ENCODE results near the gene COL6A2. TPM values are rescaled to one million over a fixed set of nuclear protein-coding genes. Genes with fewer than 3 reads are reported as not detected.
A peak's percentile ranks its signal among the peaks of the same experiment; 100 is the strongest.

The COL6A2 gene
- total RNA-seq, 4 donors from 2014 or later = 88.9 to 150 (median 126) TPM

DNA sequence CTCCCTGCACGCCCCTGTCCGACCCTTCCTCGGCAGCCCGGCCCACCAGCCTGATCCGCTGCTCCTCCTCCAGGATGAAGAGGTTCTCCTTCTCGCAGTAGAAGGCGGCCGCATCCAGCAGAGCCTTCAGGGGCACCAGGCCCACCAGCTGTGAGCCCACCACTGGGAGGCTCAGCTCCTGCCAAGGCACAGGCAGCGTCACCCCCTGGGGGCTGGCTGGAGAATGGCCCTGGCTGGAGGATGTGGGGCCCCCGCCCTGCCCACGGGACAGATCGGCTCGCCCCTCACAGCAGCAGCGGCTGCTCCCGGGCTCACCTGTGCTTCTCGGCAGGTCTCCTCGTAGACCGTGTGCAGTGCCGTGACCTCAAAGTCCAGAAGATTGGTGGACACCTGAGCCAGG, 52.2 kb downstream of the COL6A2 start:
- Histone ChIP-seq H3K9me3 (no peaks in the 10 kb centered on the region), H3K36me3 (no peaks in the 10 kb centered on the region), H3K27me3 (no peaks in the 10 kb centered on the region), H3K27ac (no peak overlapping the region), H3K4me1 (peaks cover 7% of the 10 kb centered on the region), H3K4me3 (no peak overlapping the region)
- peak; percentile 50 to 77 for DNase-seq (ENCODE audit: low spot score in 2 of 2)
- TF ChIP-seq POLR2AphosphoS5 (IDR thresholded peaks at IDR 0.05) = no peak
- TF ChIP-seq, protein P1, sequence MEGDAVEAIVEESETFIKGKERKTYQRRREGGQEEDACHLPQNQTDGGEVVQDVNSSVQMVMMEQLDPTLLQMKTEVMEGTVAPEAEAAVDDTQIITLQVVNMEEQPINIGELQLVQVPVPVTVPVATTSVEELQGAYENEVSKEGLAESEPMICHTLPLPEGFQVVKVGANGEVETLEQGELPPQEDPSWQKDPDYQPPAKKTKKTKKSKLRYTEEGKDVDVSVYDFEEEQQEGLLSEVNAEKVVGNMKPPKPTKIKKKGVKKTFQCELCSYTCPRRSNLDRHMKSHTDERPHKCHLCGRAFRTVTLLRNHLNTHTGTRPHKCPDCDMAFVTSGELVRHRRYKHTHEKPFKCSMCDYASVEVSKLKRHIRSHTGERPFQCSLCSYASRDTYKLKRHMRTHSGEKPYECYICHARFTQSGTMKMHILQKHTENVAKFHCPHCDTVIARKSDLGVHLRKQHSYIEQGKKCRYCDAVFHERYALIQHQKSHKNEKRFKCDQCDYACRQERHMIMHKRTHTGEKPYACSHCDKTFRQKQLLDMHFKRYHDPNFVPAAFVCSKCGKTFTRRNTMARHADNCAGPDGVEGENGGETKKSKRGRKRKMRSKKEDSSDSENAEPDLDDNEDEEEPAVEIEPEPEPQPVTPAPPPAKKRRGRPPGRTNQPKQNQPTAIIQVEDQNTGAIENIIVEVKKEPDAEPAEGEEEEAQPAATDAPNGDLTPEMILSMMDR (IDR thresholded peaks at IDR 0.05) = no peak
- no peak for TF ChIP-seq POLR2A (IDR thresholded peaks at IDR 0.05)
- no peak for TF ChIP-seq EP300 (IDR thresholded peaks at IDR 0.05)
- WGBS = 72% methylated on average over 17 of the region's 19 CpGs

DNA sequence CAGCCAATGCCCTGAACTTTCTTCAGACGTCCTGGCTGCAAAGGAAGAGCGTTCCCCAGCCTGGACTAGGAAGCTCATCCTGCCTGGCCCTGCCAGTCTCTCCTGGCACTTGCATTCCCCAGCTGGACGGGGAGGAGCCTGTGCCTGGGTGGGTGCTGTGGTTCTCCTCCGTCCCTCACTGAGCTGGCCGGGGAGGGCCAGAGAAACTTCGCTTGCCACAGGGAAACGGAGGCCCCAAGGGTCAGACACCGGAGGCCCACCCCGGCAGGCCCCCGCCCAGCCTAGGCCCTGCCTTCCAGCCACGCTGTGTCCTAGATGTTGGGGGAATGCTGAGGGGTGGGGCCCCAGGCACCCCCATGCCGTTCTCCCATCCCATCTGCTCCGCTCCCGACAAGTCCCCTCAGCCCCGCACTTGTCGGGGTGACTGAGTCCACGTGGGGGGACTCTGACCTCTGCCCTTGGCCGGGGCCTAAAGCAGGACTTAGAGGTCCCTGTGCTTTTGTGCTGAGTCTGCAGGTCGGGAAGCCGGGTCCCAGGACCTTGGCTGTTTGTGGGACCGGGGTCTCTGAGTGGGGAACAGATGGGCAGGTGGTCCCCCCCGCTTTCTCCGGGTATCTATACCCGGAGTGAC, 52.7 kb downstream of the COL6A2 start:
- H3K9me3 ChIP-seq = no peaks in the 10 kb centered on the region
- no peaks in the 10 kb centered on the region for H3K27me3 ChIP-seq
- no peaks in the 10 kb centered on the region for H3K36me3 ChIP-seq
- no peak overlapping the region for H3K4me3 ChIP-seq
- no peak overlapping the region for H3K27ac ChIP-seq
- TF ChIP-seq POLR2A (IDR thresholded peaks at IDR 0.05) = no peak
- no peak for TF ChIP-seq POLR2AphosphoS5 (IDR thresholded peaks at IDR 0.05)
- TF ChIP-seq, protein P1 (IDR thresholded peaks at IDR 0.05) = no peak
- no peak for TF ChIP-seq EP300 (IDR thresholded peaks at IDR 0.05)
- peaks cover 7% of the 10 kb centered on the region for H3K4me1 ChIP-seq
- 69% methylated on average over 2 of the region's 24 CpGs for WGBS
- peak; percentile 44 to 70 for DNase-seq (ENCODE audit: low spot score in 2 of 2)

DNA sequence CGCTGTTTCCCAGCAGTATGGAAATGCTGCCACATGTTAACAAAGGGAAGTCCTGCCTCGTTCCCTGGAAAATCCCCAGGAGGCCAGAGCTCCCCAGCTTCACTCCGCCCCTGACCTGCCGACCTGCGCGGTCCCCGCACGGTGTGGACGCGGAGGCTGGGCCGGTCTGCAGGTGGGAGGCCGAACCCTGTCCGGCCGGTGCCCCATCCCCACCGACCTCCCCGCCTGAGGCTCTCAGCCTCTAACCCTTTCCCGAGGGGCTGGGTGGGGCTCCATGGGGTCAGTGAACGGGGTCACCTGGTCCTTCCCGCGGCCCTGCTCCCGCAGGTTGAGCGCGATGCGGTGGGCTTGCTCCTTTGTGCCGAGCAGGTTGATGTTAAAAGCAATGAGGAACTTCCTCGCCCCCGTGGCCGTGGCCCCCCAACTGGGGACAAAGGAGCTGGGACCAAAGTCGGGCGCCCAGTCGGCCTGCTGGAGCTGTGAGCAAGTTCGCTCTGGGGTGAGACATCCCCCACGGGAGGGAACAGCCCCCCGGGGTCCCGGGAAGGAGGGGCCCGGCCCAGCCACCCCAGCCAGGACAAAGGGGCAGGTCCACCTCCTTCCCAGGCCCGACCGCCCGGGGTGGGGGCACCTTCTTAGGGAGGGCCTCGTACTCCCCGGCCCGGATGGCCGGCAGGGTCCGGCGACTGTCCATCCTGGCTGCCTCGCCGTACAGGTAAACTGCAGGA, 53.5 kb downstream of the COL6A2 start:
- no peaks in the 10 kb centered on the region for H3K27me3 ChIP-seq
- no peaks in the 10 kb centered on the region for H3K9me3 ChIP-seq
- H3K4me1 ChIP-seq = peaks cover 7% of the 10 kb centered on the region
- no peak overlapping the region for H3K27ac ChIP-seq
- peak; percentile 59 to 78 for DNase-seq (ENCODE audit: low spot score in 2 of 2)
- H3K36me3 ChIP-seq = no peaks in the 10 kb centered on the region
- H3K4me3 ChIP-seq = no peak overlapping the region
- TF ChIP-seq POLR2AphosphoS5 (IDR thresholded peaks at IDR 0.05) (no peak), POLR2A (IDR thresholded peaks at IDR 0.05) (no peak)
- TF ChIP-seq, protein P1 (IDR thresholded peaks at IDR 0.05) = no peak
- 93% methylated on average over 3 of the region's 47 CpGs for WGBS

DNA sequence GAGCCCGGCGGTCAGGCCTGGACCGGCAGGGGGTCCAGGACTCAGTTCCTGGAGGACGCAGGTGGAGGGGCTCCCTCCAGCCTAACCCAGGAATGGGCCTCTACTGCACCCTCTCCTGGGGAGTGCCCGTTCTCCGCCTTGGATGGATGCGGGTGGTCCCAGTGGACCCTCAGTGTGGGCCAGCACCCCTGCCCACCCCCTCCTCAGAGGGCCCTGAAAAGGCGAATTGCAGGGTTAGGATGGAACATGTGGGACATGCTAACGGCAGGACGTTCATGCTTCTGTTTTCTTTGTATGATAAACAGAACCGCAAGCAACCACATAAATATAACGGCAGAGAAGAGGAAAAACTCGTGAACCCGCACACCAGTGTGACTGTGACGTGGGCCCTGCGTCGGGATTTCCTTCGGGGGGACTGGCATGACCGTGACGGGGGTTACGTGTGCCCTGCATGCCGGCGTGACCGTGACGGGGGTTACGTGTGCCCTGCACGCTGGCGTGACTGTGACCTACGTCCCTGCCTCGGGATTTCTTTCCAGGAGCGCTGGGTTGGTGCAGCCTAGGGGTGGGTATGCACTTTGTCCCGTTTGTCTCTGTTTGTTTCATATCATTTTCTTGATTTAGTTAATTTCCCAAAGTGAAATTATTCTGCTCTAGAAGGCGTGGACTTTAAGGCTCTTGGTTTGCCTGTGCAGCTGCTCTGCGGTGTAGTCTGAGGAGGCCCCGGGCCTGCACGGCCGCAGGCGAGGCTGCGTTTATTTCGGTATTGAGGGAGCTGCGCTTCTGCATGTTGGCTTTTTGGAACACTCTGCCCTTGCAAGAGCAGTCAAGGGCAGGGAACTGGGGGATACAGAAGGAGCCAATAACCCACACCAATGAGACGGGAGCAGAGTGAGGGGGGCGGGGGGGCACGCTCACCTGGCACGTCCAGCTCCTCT, 54.3 kb downstream of the COL6A2 start:
- H3K4me3 ChIP-seq = no peak overlapping the region
- 81% methylated on average over 36 of the region's 45 CpGs for WGBS

More for the DNA sequence above, 54.3 kb downstream of the COL6A2 start:
- TF ChIP-seq POLR2AphosphoS5 (IDR thresholded peaks at IDR 0.05) = no peak
- TF ChIP-seq EP300 (IDR thresholded peaks at IDR 0.05) = no peak
- TF ChIP-seq, protein P1 (IDR thresholded peaks at IDR 0.05) = no peak
- no peak for TF ChIP-seq POLR2A (IDR thresholded peaks at IDR 0.05)
- peak; percentile 44 to 58 for DNase-seq (ENCODE audit: low spot score in 2 of 2)
- Histone ChIP-seq H3K9me3 (no peaks in the 10 kb centered on the region), H3K27me3 (no peaks in the 10 kb centered on the region), H3K27ac (no peak overlapping the region), H3K4me1 (peaks cover 7% of the 10 kb centered on the region), H3K36me3 (no peaks in the 10 kb centered on the region)

Data from suprapubic skin (tissue), 4 donors.